K562 (cell line): ENCODE measurements around the gene ANKZF1. TPM values are rescaled to one million over a fixed set of nuclear protein-coding genes. Genes with fewer than 3 reads are reported as not detected.
A peak's percentile ranks its signal among the peaks of the same experiment; 100 is the strongest.

Source experiments
- BRF2 ChIP-seq: IDR thresholded peaks from 3 replicates; pipeline ENCODE4 v1.6.1; 2011; ENCODE audit warnings: borderline replicate concordance, mild to moderate bottlenecking; ENCODE audit not compliant: insufficient read length, insufficient read depth
- C11orf30 ChIP-seq: fragments of 450-650 bp; IDR thresholded peaks from 2 replicates; pipeline ENCODE4 v1.6.1; 2016; ENCODE audit warnings: low read depth, mild to moderate bottlenecking
- CEBPB ChIP-seq: fragments of 450-650 bp; IDR thresholded peaks from 2 replicates; pipeline ENCODE4 v1.6.1; 2016; ENCODE audit warnings: missing genetic modification characterization, missing compliant biosample characterization
- ESRRA ChIP-seq: fragments of 450-650 bp; IDR thresholded peaks from 2 replicates; pipeline ENCODE4 v1.6.1; 2014; ENCODE audit warnings: low read depth, mild to moderate bottlenecking, moderate library complexity, borderline replicate concordance
- FOXP4 ChIP-seq: sonication (generic); formaldehyde crosslinking; IDR thresholded peaks from 2 replicates; pipeline ENCODE4 v1.8.0; 2022; ENCODE audit warnings: mild to moderate bottlenecking, missing genetic modification reagents, borderline replicate concordance
- KAT7 ChIP-seq: sonication (generic); formaldehyde crosslinking; IDR thresholded peaks from 2 replicates; pipeline ENCODE4 v1.8.0; 2022; ENCODE audit warnings: missing genetic modification reagents, mild to moderate bottlenecking, borderline replicate concordance
- MAFG ChIP-seq: fragments of 450-650 bp; conservative IDR thresholded peaks from 2 replicates; pipeline ENCODE4 v1.6.1; 2016; ENCODE audit warnings: missing genetic modification characterization, missing compliant biosample characterization
- NCOA6 ChIP-seq: fragments of 450-650 bp; IDR thresholded peaks from 2 replicates; pipeline ENCODE4 v1.6.1; 2017; ENCODE audit warnings: mild to moderate bottlenecking
- NFIC ChIP-seq: fragments of 450-650 bp; IDR thresholded peaks from 2 replicates; pipeline ENCODE4 v1.6.1; 2017; ENCODE audit warnings: mild to moderate bottlenecking, inconsistent platforms
- PHB ChIP-seq: fragments of 250-450 bp; sonication (Bioruptor Pico); IDR thresholded peaks from 2 replicates; pipeline ENCODE4 v1.5.0; 2021
- POLR2B ChIP-seq: fragments of 450-650 bp; IDR thresholded peaks from 2 replicates; pipeline ENCODE4 v1.6.1; 2018; ENCODE audit warnings: low read depth; ENCODE audit not compliant: partially characterized antibody
- PTTG1 ChIP-seq: fragments of 450-650 bp; IDR thresholded peaks from 2 replicates; pipeline ENCODE4 v1.6.1; 2016; ENCODE audit warnings: low read depth, mild to moderate bottlenecking, missing genetic modification characterization, missing compliant biosample characterization
- RBBP5 ChIP-seq: fragments of 200-600 bp; sonication (generic); IDR thresholded peaks from 2 replicates; pipeline ENCODE4 v1.6.1; 2012; ENCODE audit warnings: borderline replicate concordance, mild to moderate bottlenecking, low read length, control low read depth, inconsistent platforms; ENCODE audit not compliant: insufficient read depth, poor library complexity, severe bottlenecking
- RCOR1 ChIP-seq, 2 experiments: IDR thresholded peaks; 2 replicates each; pipeline ENCODE4 v1.6.1; 2012; ENCODE audit warnings: low read depth in 2 of 2, low read length in 2 of 2, borderline replicate concordance in 1 of 2, improper control_type of control experiment in 1 of 2
- SLC30A9 ChIP-seq: fragments of 250-450 bp; sonication (Bioruptor Pico); IDR thresholded peaks from 2 replicates; pipeline ENCODE4 v1.8.0; 2022; ENCODE audit warnings: mild to moderate bottlenecking, moderate library complexity
- SMARCA4 ChIP-seq: fragments of 450-650 bp; IDR thresholded peaks from 2 replicates; pipeline ENCODE4 v1.6.1; 2016
- STAG1 ChIP-seq: sonication (generic); formaldehyde crosslinking; IDR thresholded peaks from 2 replicates; pipeline ENCODE4 v1.5.0; 2020; ENCODE audit warnings: missing genetic modification reagents, borderline replicate concordance
- SUPT5H ChIP-seq: fragments of 450-650 bp; IDR thresholded peaks from 2 replicates; pipeline ENCODE4 v1.6.1; 2016
- TAL1 ChIP-seq: fragments of 450-650 bp; IDR thresholded peaks from 2 replicates; pipeline ENCODE4 v1.6.1; 2016; ENCODE audit warnings: mild to moderate bottlenecking
- THRA ChIP-seq: fragments of 450-650 bp; IDR thresholded peaks from 2 replicates; pipeline ENCODE4 v1.6.1; 2017; ENCODE audit warnings: mild to moderate bottlenecking, moderate library complexity
- XRCC5 ChIP-seq: fragments of 200-400 bp; formaldehyde crosslinking; IDR thresholded peaks from 2 replicates; pipeline ENCODE4 v1.6.1; 2017; ENCODE audit warnings: low read depth, mild to moderate bottlenecking, low read length
- ZBTB34 ChIP-seq: fragments of 250-450 bp; sonication (Bioruptor Pico); IDR thresholded peaks from 2 replicates; pipeline ENCODE4 v1.8.0; 2021; ENCODE audit warnings: mild to moderate bottlenecking, moderate library complexity
- ZNF133 ChIP-seq: fragments of 250-450 bp; sonication (Bioruptor Pico); IDR thresholded peaks from 2 replicates; pipeline ENCODE4 v1.4.0; 2020; ENCODE audit warnings: mild to moderate bottlenecking
- ZNF507 ChIP-seq: conservative IDR thresholded peaks from 2 replicates; pipeline ENCODE4 v1.6.1; 2017; ENCODE audit warnings: missing genetic modification characterization, missing compliant biosample characterization
- ZNF707 ChIP-seq: fragments of 250-450 bp; sonication (Bioruptor Pico); conservative IDR thresholded peaks from 2 replicates; pipeline ENCODE4 v1.8.0; 2022; ENCODE audit warnings: inconsistent platforms, mild to moderate bottlenecking, moderate library complexity
- polyA plus RNA-seq, 8 experiments: library from polyadenylated mRNA; depleted of rRNA in 4 of 8; stranded (reverse) in 5 of 8; unstranded in 3 of 8; fragments of >200 nt; fragmentation: Nextera tagmentation in 2 of 8; fragmentation: Illumina TruSeq in 1 of 8; extraction: Ambion mirVana in 2 of 8; extraction: Trizol in 1 of 8; gene quantifications; 2 replicates each; pipeline versions ENCODE4 v1.2.1 to v1.2.3, GENCODE V29; 2011 to 2014; ENCODE audit warnings: inconsistent platforms in 1 of 8, missing spikeins in 1 of 8
- total RNA-seq, 7 experiments: library from RNA; depleted of rRNA in 6 of 7; stranded (reverse); fragments of >200 nt in 6 of 7; fragmentation: Illumina TruSeq in 2 of 7; extraction: Trizol in 2 of 7; gene quantifications; 2 replicates each; pipeline versions ENCODE4 v1.2.1 to v1.2.3, GENCODE V29; 2011 to 2021; ENCODE audit warnings: low replicate concordance in 1 of 7

The ANKZF1 gene
- total and polyA plus RNA-seq, 9 of the 15 experiments (the other 6 are each of a cell fraction or from before 2014, with no cell fraction given): 3.1 to 60.6 (median 31.0) TPM

GRCh38 chr2:219254590-219255201 is 25.1 kb downstream of the ANKZF1 start (continued):
- TF ChIP-seq RCOR1 (IDR thresholded peaks at IDR 0.05; ENCODE audit: borderline replicate concordance in 1 of 2, low read depth in 2 of 2, low read length in 2 of 2): 0 out of 4 replicates have a peak, but pooled peaks of 1 of the 2 experiments have one; percentile 37
- no peak for TF ChIP-seq NCOA6
- TF ChIP-seq BRF2: no peak
- 0 out of 2 replicates have a peak, but pooled peaks have one; percentile 21 for TF ChIP-seq SMARCA4
- no peak for TF ChIP-seq SUPT5H
- no peak for TF ChIP-seq NFIC
- 0 out of 2 replicates have a peak, but pooled peaks have one; percentile 16 for TF ChIP-seq KAT7 (CRISPR knock-in tag)
- TF ChIP-seq FOXP4 (CRISPR knock-in tag): no peak
- peak; percentile 72 for TF ChIP-seq ESRRA
- no peak for TF ChIP-seq STAG1 (CRISPR knock-in tag)
- peak; percentile 47 for TF ChIP-seq C11orf30
- no peak for TF ChIP-seq TAL1
- TF ChIP-seq PTTG1 (tag): no peak
- TF ChIP-seq THRA: no peak
- peak; percentile 60 for TF ChIP-seq CEBPB (tag)
- TF ChIP-seq ZNF707 (CRISPR knock-in tag): no peak
- TF ChIP-seq ZNF133 (CRISPR knock-in tag): no peak
- no peak for TF ChIP-seq POLR2B
- TF ChIP-seq RBBP5: no peak
- TF ChIP-seq SLC30A9: no peak
- no peak for TF ChIP-seq ZNF507 (tag)
- no peak for TF ChIP-seq PHB (CRISPR knock-in tag)
- TF ChIP-seq ZBTB34 (CRISPR knock-in tag): no peak
- no peak for TF ChIP-seq XRCC5
- peak; percentile 57 for TF ChIP-seq MAFG (tag)
